ENCODE results near the gene SNTB2.

DNA sequence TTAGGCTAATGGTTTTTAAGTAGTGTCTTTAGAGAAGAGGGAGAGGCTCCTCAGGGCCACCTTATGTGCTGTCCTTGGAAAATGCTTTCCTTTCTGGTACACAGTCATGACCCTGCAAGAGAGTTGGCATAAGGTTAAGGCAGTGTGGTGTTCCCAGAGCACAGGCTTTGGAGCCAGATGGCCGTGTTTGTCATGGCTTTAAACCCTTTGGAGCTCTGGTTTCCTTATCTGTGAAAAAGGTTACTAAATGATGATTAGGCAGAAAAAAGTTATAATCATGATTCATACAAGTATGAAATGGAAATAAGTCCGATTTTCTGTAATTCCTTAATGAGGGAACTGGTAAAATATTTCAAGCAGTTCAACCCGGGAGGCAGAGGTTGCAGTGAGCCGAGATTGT lies 41.3 kb upstream of the SNTB2 start:
- TF ChIP-seq EP300 (IDR thresholded peaks at IDR 0.05), result no peak
- no peak for TF ChIP-seq POLR2A (IDR thresholded peaks at IDR 0.05)
